Thoracic aorta (tissue), 2 donors: ENCODE measurements around the gene YOD1. TPM values are rescaled to one million over a fixed set of nuclear protein-coding genes. Genes with fewer than 3 reads are reported as not detected.

Source experiments
- ATAC-seq: fragments of 150-250 bp; one replicate; pipeline ENCODE4 v1.8.0; 2017; ENCODE audit warnings: low read depth; ENCODE audit not compliant: insufficient number of reproducible peaks, low FRiP score
- DNase-seq: peaks from one replicate; pipeline ENCODE4 v3.0.0-alpha.2; 2020; ENCODE audit warnings: low spot score
- H3K27ac ChIP-seq, 2 donors: fragments of 200-600 bp; sonication (generic); 1 replicate in 1 of 2; 2 replicates in 1 of 2; pipeline ENCODE4 v1.5.1; 2016; ENCODE audit warnings: mild to moderate bottlenecking in 2 of 2, moderate library complexity in 2 of 2
- H3K27me3 ChIP-seq: fragments of 200-600 bp; sonication (generic); replicated peaks from 2 replicates; pipeline ENCODE4 v1.6.0; 2016; ENCODE audit warnings: mild to moderate bottlenecking; ENCODE audit not compliant: insufficient read depth
- H3K36me3 ChIP-seq: fragments of 200-600 bp; sonication (generic); one replicate; pipeline ENCODE4 v1.5.1; 2016
- H3K4me1 ChIP-seq, 2 donors: fragments of 200-600 bp; sonication (generic); 1 replicate in 1 of 2; 2 replicates in 1 of 2; pipeline versions ENCODE4 v1.5.1 to v1.6.0; 2016; ENCODE audit warnings: low read depth in 2 of 2, mild to moderate bottlenecking in 1 of 2; ENCODE audit not compliant: control insufficient read depth in 1 of 2
- H3K4me3 ChIP-seq: fragments of 200-600 bp; sonication (generic); 2 replicates; pipeline ENCODE4 v1.5.1; 2016; ENCODE audit warnings: mild to moderate bottlenecking
- H3K9me3 ChIP-seq: fragments of 200-600 bp; sonication (generic); 2 replicates; pipeline ENCODE4 v1.5.1; 2016
- total RNA-seq, 2 donors: library from RNA; depleted of rRNA; stranded (reverse); fragments of >200 nt; gene quantifications; one replicate each; pipeline versions ENCODE4 v1.1.0 to v1.2.3, GENCODE V29; 2016
- TF ChIP-seq, protein P1 (sequence below): fragments of 200-600 bp; sonication (generic); IDR thresholded peaks from one replicate; pipeline ENCODE4 v1.5.1; 2019; ENCODE audit warnings: antibody characterized with exemption

YOD1 gene
- total RNA-seq, 2 donors from 2014 or later: 3.8 to 8.4 TPM

DNA sequence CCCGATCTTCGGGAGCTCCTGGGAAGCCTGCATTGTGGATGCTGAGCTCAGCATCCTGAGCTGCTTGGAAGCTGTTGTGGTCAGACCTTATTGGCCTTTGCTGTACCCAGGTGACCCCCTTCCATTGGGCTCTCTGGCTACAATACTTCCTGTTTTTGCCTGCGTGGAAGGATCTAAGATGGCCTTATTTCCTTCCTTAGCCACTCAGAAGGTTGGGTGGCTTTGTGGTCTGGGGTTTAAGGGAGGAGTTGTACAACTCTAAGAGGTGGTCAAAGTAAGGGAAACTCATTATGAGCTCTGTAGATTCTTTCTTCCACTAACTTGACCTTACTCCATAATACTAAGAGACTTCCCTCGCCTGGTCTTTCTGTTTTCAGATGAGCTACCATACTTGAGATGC lies 19.8 kb upstream of the YOD1 start:
- TF ChIP-seq, protein P1, sequence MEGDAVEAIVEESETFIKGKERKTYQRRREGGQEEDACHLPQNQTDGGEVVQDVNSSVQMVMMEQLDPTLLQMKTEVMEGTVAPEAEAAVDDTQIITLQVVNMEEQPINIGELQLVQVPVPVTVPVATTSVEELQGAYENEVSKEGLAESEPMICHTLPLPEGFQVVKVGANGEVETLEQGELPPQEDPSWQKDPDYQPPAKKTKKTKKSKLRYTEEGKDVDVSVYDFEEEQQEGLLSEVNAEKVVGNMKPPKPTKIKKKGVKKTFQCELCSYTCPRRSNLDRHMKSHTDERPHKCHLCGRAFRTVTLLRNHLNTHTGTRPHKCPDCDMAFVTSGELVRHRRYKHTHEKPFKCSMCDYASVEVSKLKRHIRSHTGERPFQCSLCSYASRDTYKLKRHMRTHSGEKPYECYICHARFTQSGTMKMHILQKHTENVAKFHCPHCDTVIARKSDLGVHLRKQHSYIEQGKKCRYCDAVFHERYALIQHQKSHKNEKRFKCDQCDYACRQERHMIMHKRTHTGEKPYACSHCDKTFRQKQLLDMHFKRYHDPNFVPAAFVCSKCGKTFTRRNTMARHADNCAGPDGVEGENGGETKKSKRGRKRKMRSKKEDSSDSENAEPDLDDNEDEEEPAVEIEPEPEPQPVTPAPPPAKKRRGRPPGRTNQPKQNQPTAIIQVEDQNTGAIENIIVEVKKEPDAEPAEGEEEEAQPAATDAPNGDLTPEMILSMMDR: no peak
- no peak overlapping the region for H3K27ac ChIP-seq
- DNase-seq: no peak

DNA sequence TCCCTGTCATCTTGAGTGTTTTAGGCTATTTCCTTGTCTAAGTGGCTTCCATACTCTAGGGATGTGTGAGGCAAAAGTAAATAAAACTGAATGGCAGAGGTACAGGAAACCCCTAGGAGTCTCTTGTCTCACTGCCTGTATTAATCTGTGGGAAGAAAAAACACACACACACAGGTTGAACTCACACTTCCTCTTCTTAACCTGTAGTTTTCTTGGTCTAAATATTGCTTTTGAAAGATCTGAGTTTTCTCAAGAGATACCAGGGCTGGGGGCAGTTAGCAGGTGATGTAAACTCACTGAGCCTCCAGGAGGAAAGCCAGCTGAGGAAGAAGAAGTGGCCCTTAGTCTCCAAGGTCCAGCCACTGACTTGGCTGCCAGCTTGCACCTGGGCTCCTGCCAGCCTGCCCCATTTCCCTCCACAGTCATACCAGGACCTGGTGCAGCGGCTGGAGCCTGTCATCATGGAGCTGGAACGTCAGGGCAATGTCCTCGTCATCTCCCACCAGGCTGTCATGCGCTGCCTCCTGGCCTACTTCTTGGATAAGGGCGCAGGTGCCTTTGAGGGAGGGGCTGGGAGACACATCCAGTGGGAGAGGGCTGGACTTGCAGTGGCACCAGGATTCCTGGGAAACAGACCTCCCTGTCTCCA lies 19.0 kb upstream of the YOD1 start:
- no peak overlapping the region for H3K27ac ChIP-seq
- H3K9me3 ChIP-seq: no peaks in the 10 kb centered on the region
- no peak for DNase-seq
- TF ChIP-seq, protein P1: no peak
- H3K27me3 ChIP-seq: no peaks in the 10 kb centered on the region
- no peak overlapping the region for H3K4me3 ChIP-seq
- no peak for ATAC-seq
- H3K36me3 ChIP-seq: peaks cover 9% of the 10 kb centered on the region
- no peaks in the 10 kb centered on the region for H3K4me1 ChIP-seq

More for the DNA sequence above, 19.8 kb upstream of the YOD1 start:
- H3K4me1 ChIP-seq: no peaks in the 10 kb centered on the region
- H3K4me3 ChIP-seq: no peak overlapping the region
- peaks cover 9% of the 10 kb centered on the region for H3K36me3 ChIP-seq
- no peaks in the 10 kb centered on the region for H3K27me3 ChIP-seq
- H3K9me3 ChIP-seq: no peaks in the 10 kb centered on the region
- ATAC-seq: no peak

DNA sequence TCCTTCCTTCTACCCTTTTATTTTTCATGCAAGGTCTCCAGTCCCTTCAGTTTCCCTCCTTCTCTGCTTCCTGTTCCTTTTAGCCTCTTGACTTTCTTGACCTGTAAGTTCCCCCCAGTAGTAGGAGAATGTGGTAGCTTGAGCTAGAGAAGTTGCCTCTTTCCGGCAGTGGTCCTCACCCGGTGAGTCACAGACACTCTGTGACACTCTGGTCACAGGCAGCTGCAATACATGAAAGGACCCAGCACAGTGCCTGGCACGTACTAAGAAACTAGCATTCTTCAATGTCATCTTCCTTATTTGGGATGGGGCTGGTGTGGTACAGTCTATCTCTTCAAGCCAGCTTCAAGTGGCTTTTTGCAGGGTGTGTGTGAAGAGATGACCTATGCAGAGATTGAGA lies 18.1 kb upstream of the YOD1 start:
- ATAC-seq (no peak), DNase-seq (no peak)
- H3K4me1 ChIP-seq: peaks cover 0 to 6% of the 10 kb centered on the region in 2 donors
- no peak overlapping the region for H3K4me3 ChIP-seq
- H3K27me3 ChIP-seq: no peaks in the 10 kb centered on the region
- no peak overlapping the region for H3K27ac ChIP-seq
- H3K36me3 ChIP-seq: peaks cover 9% of the 10 kb centered on the region
- no peaks in the 10 kb centered on the region for H3K9me3 ChIP-seq
- TF ChIP-seq, protein P1: no peak

DNA sequence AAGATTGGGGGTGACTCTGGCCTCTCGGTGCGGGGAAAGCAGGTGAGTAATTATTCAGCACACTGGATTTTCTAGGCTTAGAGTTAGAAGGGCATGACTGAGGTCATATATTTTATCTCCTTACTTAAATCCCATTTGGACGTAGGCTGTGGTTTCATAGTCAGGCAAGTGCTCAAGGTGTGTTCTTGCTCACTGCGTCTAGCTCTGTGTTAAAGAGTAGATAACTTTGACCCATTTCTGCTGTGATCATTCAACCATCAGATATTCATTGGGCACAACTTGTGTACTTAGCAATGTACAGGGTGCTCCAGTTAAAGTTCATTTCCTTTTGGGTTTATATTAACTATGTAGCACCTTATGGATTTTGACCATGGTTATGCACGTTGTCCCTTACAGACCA lies 16.7 kb upstream of the YOD1 start:
- DNase-seq (no peak), ATAC-seq (no peak)
- no peak overlapping the region for H3K27ac ChIP-seq
- H3K27me3 ChIP-seq: no peaks in the 10 kb centered on the region
- TF ChIP-seq, protein P1: no peak
- peaks cover 0 to 6% of the 10 kb centered on the region in 2 donors for H3K4me1 ChIP-seq
- no peak overlapping the region for H3K4me3 ChIP-seq
- peaks cover 18% of the 10 kb centered on the region for H3K36me3 ChIP-seq
- no peaks in the 10 kb centered on the region for H3K9me3 ChIP-seq

DNA sequence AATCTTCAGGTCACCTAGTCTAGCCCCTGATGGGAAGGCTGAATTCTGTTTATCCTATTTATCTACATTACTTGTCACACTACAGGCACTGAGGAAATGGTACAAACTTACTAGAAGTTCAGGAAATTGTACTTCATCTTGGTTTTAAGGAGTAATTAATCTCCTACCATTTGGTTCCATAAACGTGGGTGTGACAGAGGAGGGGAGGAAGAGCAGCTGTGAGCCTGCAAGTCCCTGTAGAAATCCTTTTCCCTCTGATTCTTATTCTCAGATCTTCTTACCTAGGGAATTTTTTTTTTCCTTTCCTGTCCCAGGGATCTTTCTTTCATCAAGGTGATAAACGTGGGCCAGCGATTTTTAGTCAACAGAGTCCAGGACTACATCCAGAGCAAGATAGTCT lies 16.2 kb upstream of the YOD1 start:
- Histone ChIP-seq H3K9me3 (no peaks in the 10 kb centered on the region), H3K4me1 (peaks cover 0 to 6% of the 10 kb centered on the region in 2 donors), H3K4me3 (no peak overlapping the region), H3K27me3 (no peaks in the 10 kb centered on the region), H3K36me3 (peaks cover 23% of the 10 kb centered on the region), H3K27ac (no peak overlapping the region)
- TF ChIP-seq, protein P1: no peak
- ATAC-seq (no peak), DNase-seq (no peak)
